K562 (cell line): ENCODE measurements around the gene SLC7A10.

ENCODE experiments used
- EP300 ChIP-seq: IDR thresholded peaks from 2 replicates; pipeline ENCODE4 v1.6.1; 2012; ENCODE audit warnings: low read length, improper control_type of control experiment
- ETS2 ChIP-seq: IDR thresholded peaks from 2 replicates; pipeline ENCODE4 v1.6.1; 2016; ENCODE audit warnings: borderline replicate concordance, missing genetic modification characterization, mild to moderate bottlenecking, moderate library complexity, missing compliant biosample characterization; ENCODE audit not compliant: poor library complexity, severe bottlenecking
- HMG20B ChIP-seq: fragments of 250-450 bp; sonication (Bioruptor Pico); IDR thresholded peaks from 2 replicates; pipeline ENCODE4 v1.5.0; 2021; ENCODE audit warnings: mild to moderate bottlenecking
- KLF13 ChIP-seq: fragments of 450-650 bp; IDR thresholded peaks from 2 replicates; pipeline ENCODE4 v1.6.1; 2016; ENCODE audit warnings: missing genetic modification characterization, low read depth, mild to moderate bottlenecking, missing compliant biosample characterization, moderate library complexity, borderline replicate concordance
- NR3C1 ChIP-seq: sonication (generic); formaldehyde crosslinking; IDR thresholded peaks from 2 replicates; pipeline ENCODE4 v1.8.1; 2022; ENCODE audit warnings: missing genetic modification reagents
- PHTF2 ChIP-seq: fragments of 250-450 bp; sonication (Bioruptor Pico); IDR thresholded peaks from 2 replicates; pipeline ENCODE4 v1.5.0; 2021; ENCODE audit warnings: mild to moderate bottlenecking
- TF ChIP-seq, protein P1 (sequence below): fragments of 250-450 bp; sonication (Bioruptor Pico); IDR thresholded peaks from 2 replicates; pipeline ENCODE4 v1.5.0; 2021
- TF ChIP-seq, protein P2 (sequence below): fragments of 150-350 bp; IDR thresholded peaks from 2 replicates; pipeline ENCODE4 v1.6.1; 2014; ENCODE audit warnings: low read depth, mild to moderate bottlenecking, low read length, borderline replicate concordance

DNA sequence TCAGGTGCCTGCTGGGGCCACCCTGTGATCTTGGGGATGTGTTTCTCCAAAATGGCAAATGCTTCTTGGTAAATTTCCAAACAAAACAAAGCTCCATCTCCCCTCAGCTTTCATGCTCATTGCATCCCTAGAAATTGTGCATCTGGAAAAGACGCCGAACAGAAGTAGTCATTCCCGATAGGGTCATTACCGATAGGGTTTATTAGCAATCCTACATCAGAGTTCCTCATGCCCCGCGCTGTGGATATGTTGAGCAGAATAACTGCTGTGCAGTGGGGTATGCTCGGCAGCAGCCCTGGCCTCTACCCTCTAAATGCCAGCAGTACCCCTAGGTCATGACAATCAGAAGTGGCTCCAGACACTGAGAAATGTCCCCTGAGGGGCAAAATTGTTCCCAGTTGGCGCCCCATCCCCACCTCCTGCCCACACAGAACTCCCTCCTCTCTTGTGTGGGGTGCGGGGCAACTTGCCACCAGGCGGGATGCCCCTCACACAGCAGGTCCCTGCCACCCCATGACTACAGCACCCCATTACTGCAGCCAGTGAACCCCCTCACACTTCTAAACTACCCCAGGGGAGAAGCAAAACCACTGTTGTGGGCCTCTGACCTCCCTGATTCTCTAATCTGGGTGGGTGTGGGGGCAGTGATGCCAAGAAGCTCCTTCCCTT, 13.0 kb upstream of the SLC7A10 start:
- TF ChIP-seq KLF13 (tag) = no peak
- TF ChIP-seq, protein P1, sequence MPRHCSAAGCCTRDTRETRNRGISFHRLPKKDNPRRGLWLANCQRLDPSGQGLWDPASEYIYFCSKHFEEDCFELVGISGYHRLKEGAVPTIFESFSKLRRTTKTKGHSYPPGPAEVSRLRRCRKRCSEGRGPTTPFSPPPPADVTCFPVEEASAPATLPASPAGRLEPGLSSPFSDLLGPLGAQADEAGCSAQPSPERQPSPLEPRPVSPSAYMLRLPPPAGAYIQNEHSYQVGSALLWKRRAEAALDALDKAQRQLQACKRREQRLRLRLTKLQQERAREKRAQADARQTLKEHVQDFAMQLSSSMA (CRISPR knock-in tag) = no peak
- no peak for TF ChIP-seq HMG20B (CRISPR knock-in tag)
- TF ChIP-seq, protein P2, sequence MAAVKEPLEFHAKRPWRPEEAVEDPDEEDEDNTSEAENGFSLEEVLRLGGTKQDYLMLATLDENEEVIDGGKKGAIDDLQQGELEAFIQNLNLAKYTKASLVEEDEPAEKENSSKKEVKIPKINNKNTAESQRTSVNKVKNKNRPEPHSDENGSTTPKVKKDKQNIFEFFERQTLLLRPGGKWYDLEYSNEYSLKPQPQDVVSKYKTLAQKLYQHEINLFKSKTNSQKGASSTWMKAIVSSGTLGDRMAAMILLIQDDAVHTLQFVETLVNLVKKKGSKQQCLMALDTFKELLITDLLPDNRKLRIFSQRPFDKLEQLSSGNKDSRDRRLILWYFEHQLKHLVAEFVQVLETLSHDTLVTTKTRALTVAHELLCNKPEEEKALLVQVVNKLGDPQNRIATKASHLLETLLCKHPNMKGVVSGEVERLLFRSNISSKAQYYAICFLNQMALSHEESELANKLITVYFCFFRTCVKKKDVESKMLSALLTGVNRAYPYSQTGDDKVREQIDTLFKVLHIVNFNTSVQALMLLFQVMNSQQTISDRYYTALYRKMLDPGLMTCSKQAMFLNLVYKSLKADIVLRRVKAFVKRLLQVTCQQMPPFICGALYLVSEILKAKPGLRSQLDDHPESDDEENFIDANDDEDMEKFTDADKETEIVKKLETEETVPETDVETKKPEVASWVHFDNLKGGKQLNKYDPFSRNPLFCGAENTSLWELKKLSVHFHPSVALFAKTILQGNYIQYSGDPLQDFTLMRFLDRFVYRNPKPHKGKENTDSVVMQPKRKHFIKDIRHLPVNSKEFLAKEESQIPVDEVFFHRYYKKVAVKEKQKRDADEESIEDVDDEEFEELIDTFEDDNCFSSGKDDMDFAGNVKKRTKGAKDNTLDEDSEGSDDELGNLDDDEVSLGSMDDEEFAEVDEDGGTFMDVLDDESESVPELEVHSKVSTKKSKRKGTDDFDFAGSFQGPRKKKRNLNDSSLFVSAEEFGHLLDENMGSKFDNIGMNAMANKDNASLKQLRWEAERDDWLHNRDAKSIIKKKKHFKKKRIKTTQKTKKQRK = no peak
- TF ChIP-seq PHTF2 (CRISPR knock-in tag) = no peak
- TF ChIP-seq ETS2 (tag) = no peak
- TF ChIP-seq EP300 = no peak
- no peak for TF ChIP-seq NR3C1 (CRISPR knock-in tag)
